ENCODE results near the gene AMN1.

DNA sequence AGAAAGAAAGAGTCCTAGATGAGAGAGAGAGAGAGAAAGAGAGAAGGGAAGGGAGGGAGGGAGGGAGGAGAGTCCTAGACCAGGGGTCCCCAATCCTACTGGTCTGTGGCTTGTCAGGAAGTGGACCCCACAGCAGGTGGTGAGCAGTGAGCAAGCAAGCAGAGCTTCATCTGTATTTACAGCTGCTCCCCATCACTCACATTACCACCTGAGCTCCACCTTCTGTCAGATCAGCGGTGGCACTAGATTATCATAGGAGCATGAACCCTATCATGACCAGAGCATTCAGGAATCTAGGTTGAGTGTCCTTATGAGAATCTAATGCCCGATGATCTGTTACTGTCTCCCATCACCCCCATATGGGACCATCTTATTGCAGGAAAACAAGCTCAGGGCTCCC, 39.2 kb upstream of the AMN1 start:
- TF ChIP-seq, protein P1, sequence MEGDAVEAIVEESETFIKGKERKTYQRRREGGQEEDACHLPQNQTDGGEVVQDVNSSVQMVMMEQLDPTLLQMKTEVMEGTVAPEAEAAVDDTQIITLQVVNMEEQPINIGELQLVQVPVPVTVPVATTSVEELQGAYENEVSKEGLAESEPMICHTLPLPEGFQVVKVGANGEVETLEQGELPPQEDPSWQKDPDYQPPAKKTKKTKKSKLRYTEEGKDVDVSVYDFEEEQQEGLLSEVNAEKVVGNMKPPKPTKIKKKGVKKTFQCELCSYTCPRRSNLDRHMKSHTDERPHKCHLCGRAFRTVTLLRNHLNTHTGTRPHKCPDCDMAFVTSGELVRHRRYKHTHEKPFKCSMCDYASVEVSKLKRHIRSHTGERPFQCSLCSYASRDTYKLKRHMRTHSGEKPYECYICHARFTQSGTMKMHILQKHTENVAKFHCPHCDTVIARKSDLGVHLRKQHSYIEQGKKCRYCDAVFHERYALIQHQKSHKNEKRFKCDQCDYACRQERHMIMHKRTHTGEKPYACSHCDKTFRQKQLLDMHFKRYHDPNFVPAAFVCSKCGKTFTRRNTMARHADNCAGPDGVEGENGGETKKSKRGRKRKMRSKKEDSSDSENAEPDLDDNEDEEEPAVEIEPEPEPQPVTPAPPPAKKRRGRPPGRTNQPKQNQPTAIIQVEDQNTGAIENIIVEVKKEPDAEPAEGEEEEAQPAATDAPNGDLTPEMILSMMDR (IDR thresholded peaks at IDR 0.05) = no peak
- TF ChIP-seq EP300 (IDR thresholded peaks at IDR 0.05) (no peak), POLR2A (IDR thresholded peaks at IDR 0.05) (no peak)

Measured in ovary (tissue), 3 donors.